ENCODE results near the gene TRAPPC3.

DNA sequence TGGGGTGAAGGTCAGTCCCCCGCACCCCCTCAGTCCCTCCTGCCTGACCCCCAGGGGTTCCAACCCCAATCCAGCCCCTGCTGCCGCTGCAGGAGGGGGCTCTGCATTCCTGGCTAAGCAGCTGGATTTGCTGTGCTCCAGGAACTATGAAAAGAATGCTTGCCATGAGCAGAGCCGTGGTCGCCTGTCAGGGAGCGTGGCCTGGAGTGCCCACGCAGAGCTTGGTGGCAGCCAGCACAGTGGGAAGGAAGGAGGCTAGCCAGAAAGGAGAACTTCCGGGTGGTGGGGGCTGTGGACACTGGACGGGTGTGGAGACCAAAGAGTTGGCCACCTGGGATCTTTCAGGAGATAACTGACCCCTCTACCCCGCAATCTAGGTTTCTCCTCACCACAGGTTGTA, 29.8 kb downstream of the TRAPPC3 start:
- TF ChIP-seq BHLHE40 (IDR thresholded peaks at IDR 0.05; ENCODE audit: borderline replicate concordance) (no peak), ZNF384 (IDR thresholded peaks at IDR 0.05) (no peak), FOXA1 (IDR thresholded peaks at IDR 0.05) (no peak), TARDBP (IDR thresholded peaks at IDR 0.05) (no peak), SUZ12 (IDR thresholded peaks at IDR 0.05) (no peak), NFRKB (IDR thresholded peaks at IDR 0.05) (no peak), LEF1 (IDR thresholded peaks at IDR 0.05; ENCODE audit: borderline replicate concordance) (no peak), L3MBTL2 (conservative IDR thresholded peaks at IDR 0.05) (no peak), CTBP1 (IDR thresholded peaks at IDR 0.05; ENCODE audit: borderline replicate concordance) (no peak), ELF4 (IDR thresholded peaks at IDR 0.05) (no peak)
